T-cell (primary cell): ENCODE data around the gene EXOC6B. TPM values are rescaled to one million over a fixed set of nuclear protein-coding genes. Genes with fewer than 3 reads are reported as not detected.

ENCODE experiments used
- ATAC-seq, 4 experiments: fragments of 200-7000 bp in 3 of 4; fragments of 150-1000 bp in 1 of 4; cut with Tn5 transposase; replicated peaks in 1 of 4; 1 replicate in 3 of 4; 2 replicates in 1 of 4; pipeline ENCODE4 v1.10.0; 2021; ENCODE audit warnings: moderate library complexity in 3 of 4, mild to moderate bottlenecking in 2 of 4, moderate number of reproducible peaks in 1 of 4
- CTCF ChIA-PET, 2 donors: fragments of 300-600 bp; sonication (Branson Sonifier 250); formaldehyde crosslinking; loops; one replicate each; lab custom pipeline; 2022; ENCODE audit warnings: antibody characterized with exemption in 2 of 2; lab: Charles Lee
- POLR2A ChIA-PET, 2 donors: fragments of 300-600 bp; sonication (Branson Sonifier 250); formaldehyde crosslinking; loops; one replicate each; lab custom pipeline; 2022; ENCODE audit warnings: antibody characterized with exemption in 2 of 2; lab: Charles Lee
- DNase-seq, 35 experiments: peaks; one replicate each; pipeline versions ENCODE4 v3.0.0 to v3.0.0-alpha.2; 2013 to 2023
- H3K27ac ChIP-seq: one replicate; pipeline ENCODE4 v1.5.1; 2013; ENCODE audit warnings: low read length
- H3K27me3 ChIP-seq, 2 experiments: replicated peaks in 1 of 2; 1 replicate in 1 of 2; 2 replicates in 1 of 2; pipeline versions ENCODE4 v1.6.1 to v1.7.0; 2013; ENCODE audit warnings: low read length in 1 of 2, mixed read lengths in 1 of 2; ENCODE audit not compliant: control insufficient read depth in 2 of 2, insufficient read depth in 2 of 2; ENCODE audit errors: extremely low read depth in 1 of 2
- H3K36me3 ChIP-seq, 2 donors: 1 replicate in 1 of 2; 2 replicates in 1 of 2; pipeline versions ENCODE4 v1.6.1 to v1.7.0; 2013; ENCODE audit warnings: low read length in 1 of 2; ENCODE audit not compliant: control insufficient read depth in 2 of 2, insufficient read depth in 1 of 2; ENCODE audit errors: extremely low read depth in 1 of 2
- H3K4me1 ChIP-seq, 2 experiments: 1 replicate in 1 of 2; 2 replicates in 1 of 2; pipeline versions ENCODE4 v1.6.1 to v1.7.0; 2013; ENCODE audit warnings: low read length in 2 of 2, mixed read lengths in 1 of 2; ENCODE audit not compliant: insufficient read depth in 2 of 2, control insufficient read depth in 1 of 2; ENCODE audit errors: extremely low read depth in 1 of 2
- H3K4me3 ChIP-seq, 2 donors: 1 replicate in 1 of 2; 2 replicates in 1 of 2; pipeline versions ENCODE4 v1.5.1 to v1.7.0; 2013; ENCODE audit warnings: mild to moderate bottlenecking in 2 of 2, low read length in 1 of 2, moderate library complexity in 1 of 2; ENCODE audit not compliant: control insufficient read depth in 1 of 2; ENCODE audit errors: extremely low read depth in 1 of 2
- H3K9me3 ChIP-seq: 2 replicates; pipeline ENCODE4 v1.7.0; 2013
- H3K27ac Mint-ChIP-seq, 2 donors: one replicate each; pipeline ENCODE4 v1.8.0; 2020 to 2021; ENCODE audit warnings: mild to moderate bottlenecking in 2 of 2, mixed read lengths in 2 of 2
- H3K27me3 Mint-ChIP-seq, 2 donors: one replicate each; pipeline ENCODE4 v1.8.0; 2021 to 2022; ENCODE audit warnings: mixed read lengths in 2 of 2
- H3K36me3 Mint-ChIP-seq: one replicate; pipeline ENCODE4 v1.8.0; 2021; ENCODE audit warnings: mixed read lengths
- H3K4me1 Mint-ChIP-seq, 3 donors: one replicate each; pipeline ENCODE4 v1.8.0; 2020 to 2022; ENCODE audit warnings: mixed read lengths in 3 of 3, mild to moderate bottlenecking in 1 of 3
- H3K4me3 Mint-ChIP-seq, 3 donors: one replicate each; pipeline ENCODE4 v1.8.0; 2020 to 2022; ENCODE audit warnings: mild to moderate bottlenecking in 3 of 3, mixed read lengths in 3 of 3, moderate library complexity in 3 of 3
- H3K9me3 Mint-ChIP-seq, 3 donors: one replicate each; pipeline ENCODE4 v1.8.0; 2020 to 2022; ENCODE audit warnings: mixed read lengths in 3 of 3
- WGBS: methylation state at CpG from one replicate; pipeline ENCODE4 v1.1.5; 2013; ENCODE audit warnings: missing lambda C conversion rate; ENCODE audit not compliant: insufficient coverage; 5-methylcytosine and 5-hydroxymethylcytosine counted together
- total RNA-seq, 35 experiments: library from RNA in 6 of 35; stranded (reverse) in 6 of 35; fragments of 120-200 nt in 1 of 35; gene quantifications; one replicate each; pipeline versions ENCODE4 v1.2.1 to v1.2.4 and lab custom pipeline; 2013 to 2026

EXOC6B gene
- total RNA-seq, 5 donors from 2014 or later (not counting 1 experiment from before 2014, with no cell fraction given): 13.3 to 18.9 (median 16.6) TPM

DNA sequence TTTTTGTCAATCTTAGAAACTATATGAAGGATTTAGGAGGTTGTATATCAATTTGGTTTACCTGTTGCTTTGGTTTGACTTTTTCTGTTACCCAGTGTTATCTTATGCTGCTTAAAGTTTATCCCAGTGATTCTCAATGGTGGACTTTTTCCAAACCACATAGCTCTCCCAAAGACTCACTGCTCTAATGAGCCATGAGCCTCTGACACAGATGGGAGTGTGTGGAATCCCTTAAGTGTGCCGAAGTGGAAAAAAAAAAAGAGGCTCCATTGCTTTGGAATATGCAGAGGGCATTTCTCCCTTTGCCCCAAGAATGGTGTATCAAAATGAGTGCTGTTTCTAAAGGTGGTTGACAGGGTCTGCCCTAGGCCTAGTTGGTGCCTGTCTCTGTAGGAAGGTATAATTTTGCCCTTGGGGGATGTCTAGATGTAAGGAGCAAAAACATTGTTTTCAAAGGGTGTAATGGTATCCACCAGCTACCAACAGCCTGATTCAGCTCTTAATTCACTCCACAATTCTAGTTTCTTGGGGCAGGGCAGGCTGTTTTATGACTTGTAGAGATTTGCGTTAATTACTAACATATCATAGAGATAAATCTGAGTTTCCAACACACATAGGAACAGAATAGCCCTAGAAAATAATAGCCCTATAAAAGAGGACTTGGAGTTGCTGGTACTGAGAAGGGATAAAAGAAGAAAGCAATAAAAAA is 613.9 kb downstream of the EXOC6B start:
- Mint-ChIP-seq H3K36me3 (peaks cover 9% of the 10 kb centered on the region), H3K4me3 (no peak overlapping the region), H3K4me1 (no peaks in the 10 kb centered on the region), H3K27ac (no peak overlapping the region), H3K27me3 (no peaks in the 10 kb centered on the region), H3K9me3 (no peaks in the 10 kb centered on the region)
- no peaks in the 10 kb centered on the region for H3K4me1 ChIP-seq
- DNase-seq: no peak
- no CpG with 5 or more reads among the region's 2 CpGs for WGBS
- no peaks in the 10 kb centered on the region for H3K36me3 ChIP-seq
- no peak for ATAC-seq
- POLR2A ChIA-PET: no interaction called here
- no peak overlapping the region for H3K4me3 ChIP-seq
- no peak overlapping the region for H3K27ac ChIP-seq
- H3K9me3 ChIP-seq: no peaks in the 10 kb centered on the region
- no peaks in the 10 kb centered on the region for H3K27me3 ChIP-seq
- CTCF ChIA-PET: interaction anchor here in 1 of 2 donors (0.8 kb wide), 1 partner anchor 38 kb away, joined by 3 read pairs; no protein-coding TSS in a partner anchor

DNA sequence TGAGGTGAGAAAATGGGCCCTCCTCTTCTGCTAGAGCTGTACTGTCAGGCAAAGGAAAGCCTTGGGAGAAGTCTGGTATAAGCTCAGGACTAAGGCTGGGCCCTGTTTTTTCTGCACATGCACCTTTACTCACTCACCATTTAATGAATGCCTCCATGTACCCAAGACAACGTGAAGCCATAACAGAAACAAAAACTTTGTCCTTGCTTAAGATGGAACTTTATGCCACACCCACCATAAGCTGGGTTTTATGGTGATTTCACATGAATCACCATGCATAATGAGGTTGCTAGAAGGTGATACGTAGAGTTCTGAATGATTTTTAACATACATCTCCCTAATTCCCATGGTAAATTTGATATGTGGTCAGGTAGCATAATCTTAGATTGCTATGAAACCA is 614.5 kb downstream of the EXOC6B start:
- ChIA-PET CTCF (interaction anchor here in 1 of 2 donors (0.8 kb wide), 1 partner anchor 39 kb away, joined by 3 read pairs; no protein-coding TSS in a partner anchor), POLR2A (no interaction called here)
- Mint-ChIP-seq H3K4me3 (no peak overlapping the region), H3K27me3 (no peaks in the 10 kb centered on the region), H3K27ac (no peak overlapping the region), H3K36me3 (peaks cover 9% of the 10 kb centered on the region), H3K9me3 (no peaks in the 10 kb centered on the region), H3K4me1 (no peaks in the 10 kb centered on the region)
- Histone ChIP-seq H3K36me3 (no peaks in the 10 kb centered on the region), H3K4me1 (no peaks in the 10 kb centered on the region), H3K4me3 (no peak overlapping the region), H3K27me3 (no peaks in the 10 kb centered on the region), H3K9me3 (no peaks in the 10 kb centered on the region), H3K27ac (no peak overlapping the region)
- no peak for DNase-seq
- no peak for ATAC-seq
- no CpG with 5 or more reads among the region's 2 CpGs for WGBS

DNA sequence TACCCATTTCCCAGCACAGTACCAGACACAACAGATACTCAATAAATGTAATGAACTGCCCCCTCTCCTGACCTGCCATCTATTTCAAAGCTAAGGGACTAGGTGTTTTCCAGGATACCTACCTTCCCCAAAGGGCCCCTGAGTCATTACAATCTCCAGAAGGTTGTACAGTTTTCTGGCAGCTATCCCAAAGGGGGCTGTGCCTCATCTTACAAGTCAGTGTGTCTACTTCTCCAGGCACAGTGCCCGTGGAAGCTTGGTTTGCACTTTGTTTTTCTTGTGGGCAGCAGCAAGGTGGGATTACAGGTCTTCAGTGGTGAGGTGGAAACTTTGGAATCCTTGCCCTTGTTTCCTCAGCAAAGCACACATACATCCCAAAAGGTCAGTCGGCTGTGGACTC is 615.4 kb downstream of the EXOC6B start:
- no peaks in the 10 kb centered on the region for H3K27me3 ChIP-seq
- no peaks in the 10 kb centered on the region for H3K9me3 Mint-ChIP-seq
- POLR2A ChIA-PET: no interaction called here
- CTCF ChIA-PET: no interaction called here
- no peak overlapping the region for H3K4me3 Mint-ChIP-seq
- no peaks in the 10 kb centered on the region for H3K4me1 ChIP-seq
- WGBS: no CpG with 5 or more reads among the region's 2 CpGs
- DNase-seq (no peak), ATAC-seq (no peak)
- no peaks in the 10 kb centered on the region for H3K27me3 Mint-ChIP-seq
- H3K36me3 Mint-ChIP-seq: peaks cover 5% of the 10 kb centered on the region
- no peaks in the 10 kb centered on the region for H3K9me3 ChIP-seq
- no peak overlapping the region for H3K27ac ChIP-seq
- H3K4me1 Mint-ChIP-seq: no peaks in the 10 kb centered on the region
- H3K36me3 ChIP-seq: no peaks in the 10 kb centered on the region
- H3K27ac Mint-ChIP-seq: no peak overlapping the region
- H3K4me3 ChIP-seq: no peak overlapping the region

DNA sequence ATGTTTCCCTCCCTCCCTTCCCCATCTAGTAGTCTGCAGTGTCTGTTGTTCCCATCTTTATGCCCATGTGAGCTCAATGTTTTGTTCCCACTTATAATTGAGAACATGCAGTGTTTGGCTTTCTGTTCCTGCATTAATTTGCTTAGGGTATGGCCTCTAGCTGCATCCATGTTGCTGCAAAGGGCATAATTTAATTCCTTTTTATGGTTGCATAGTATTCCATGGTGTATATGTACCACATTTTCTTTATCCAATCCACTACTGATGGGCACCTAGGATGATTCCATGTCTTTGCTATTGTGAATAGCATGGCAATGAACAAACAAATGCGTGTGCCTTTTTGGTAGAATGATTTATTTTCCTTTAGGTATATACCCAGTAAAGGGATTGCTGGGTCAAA is 617.6 kb downstream of the EXOC6B start:
- Histone ChIP-seq H3K9me3 (no peaks in the 10 kb centered on the region), H3K36me3 (no peaks in the 10 kb centered on the region), H3K27ac (no peak overlapping the region), H3K4me1 (no peaks in the 10 kb centered on the region), H3K4me3 (no peak overlapping the region), H3K27me3 (no peaks in the 10 kb centered on the region)
- no peaks in the 10 kb centered on the region for H3K9me3 Mint-ChIP-seq
- DNase-seq (no peak), ATAC-seq (no peak)
- no peaks in the 10 kb centered on the region for H3K4me1 Mint-ChIP-seq
- no CpG with 5 or more reads among the region's 1 CpG for WGBS
- POLR2A ChIA-PET: no interaction called here
- CTCF ChIA-PET: no interaction called here
- H3K4me3 Mint-ChIP-seq: no peak overlapping the region
- no peak overlapping the region for H3K27ac Mint-ChIP-seq
- H3K36me3 Mint-ChIP-seq: peaks cover 3% of the 10 kb centered on the region
- no peaks in the 10 kb centered on the region for H3K27me3 Mint-ChIP-seq

DNA sequence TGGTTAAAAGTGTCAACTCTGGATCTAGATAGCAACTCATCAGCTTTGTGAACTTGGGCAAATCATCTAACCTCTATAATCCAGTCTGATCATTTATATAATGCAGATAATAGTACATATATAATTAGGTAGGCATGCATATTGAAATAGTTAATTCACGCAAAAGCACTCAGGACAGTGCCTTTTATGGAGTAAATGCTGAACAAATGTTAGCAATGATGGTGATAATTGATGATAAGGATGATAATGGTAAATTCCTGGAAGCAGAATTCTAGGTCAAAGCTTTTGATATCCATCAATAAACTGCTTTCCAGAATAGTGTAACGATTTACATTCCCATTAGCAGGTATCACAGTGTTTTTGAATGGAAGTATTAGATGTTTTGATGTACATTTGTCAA is 618.5 kb downstream of the EXOC6B start:
- no peaks in the 10 kb centered on the region for H3K4me1 Mint-ChIP-seq
- WGBS: no CpG with 5 or more reads among the region's 2 CpGs
- POLR2A ChIA-PET: no interaction called here
- no peaks in the 10 kb centered on the region for H3K36me3 ChIP-seq
- no peaks in the 10 kb centered on the region for H3K9me3 Mint-ChIP-seq
- peaks cover 3% of the 10 kb centered on the region for H3K36me3 Mint-ChIP-seq
- no peak overlapping the region for H3K4me3 Mint-ChIP-seq
- no peak overlapping the region for H3K4me3 ChIP-seq
- DNase-seq (no peak), ATAC-seq (no peak)
- no peaks in the 10 kb centered on the region for H3K4me1 ChIP-seq
- no peaks in the 10 kb centered on the region for H3K9me3 ChIP-seq
- H3K27me3 Mint-ChIP-seq: no peaks in the 10 kb centered on the region
- no peaks in the 10 kb centered on the region for H3K27me3 ChIP-seq
- CTCF ChIA-PET: no interaction called here
- H3K27ac Mint-ChIP-seq: no peak overlapping the region
- no peak overlapping the region for H3K27ac ChIP-seq

DNA sequence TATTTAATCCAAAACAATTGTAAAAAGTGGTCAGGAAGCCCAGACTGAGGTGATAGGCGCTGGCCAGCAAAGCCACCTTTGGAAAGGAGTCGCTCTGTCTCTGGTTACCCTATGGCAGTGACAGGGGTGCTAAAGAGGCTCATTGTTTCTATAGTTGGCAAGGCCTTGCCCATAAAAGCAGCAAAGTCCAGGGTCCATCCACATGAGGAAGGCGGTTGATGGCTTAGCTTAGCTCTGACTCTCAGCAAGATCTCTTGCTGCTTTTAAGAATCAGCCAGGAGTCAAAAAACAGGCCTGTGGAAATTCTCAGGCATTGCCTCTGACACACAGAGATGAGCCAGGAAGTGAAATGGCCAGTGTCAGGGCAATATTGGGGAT is 620.3 kb downstream of the EXOC6B start:
- Mint-ChIP-seq H3K4me1 (no peaks in the 10 kb centered on the region), H3K36me3 (peaks cover 3% of the 10 kb centered on the region), H3K27me3 (no peaks in the 10 kb centered on the region), H3K4me3 (no peak overlapping the region), H3K27ac (no peak overlapping the region), H3K9me3 (no peaks in the 10 kb centered on the region)
- 57% methylated on average over 3 of the region's 3 CpGs for WGBS
- no peak overlapping the region for H3K4me3 ChIP-seq
- DNase-seq (no peak), ATAC-seq (no peak)
- no peaks in the 10 kb centered on the region for H3K36me3 ChIP-seq
- H3K27me3 ChIP-seq: no peaks in the 10 kb centered on the region
- H3K27ac ChIP-seq: no peak overlapping the region
- no peaks in the 10 kb centered on the region for H3K9me3 ChIP-seq
- CTCF ChIA-PET: no interaction called here
- H3K4me1 ChIP-seq: no peaks in the 10 kb centered on the region
- POLR2A ChIA-PET: no interaction called here
